ENCODE results near the gene AQP6. TPM values are rescaled to one million over a fixed set of nuclear protein-coding genes. Genes with fewer than 3 reads are reported as not detected.
A peak's percentile ranks its signal among the peaks of the same experiment; 100 is the strongest.

AQP6 gene
- total RNA-seq, 2 experiments from 2014 or later, result not detected

DNA sequence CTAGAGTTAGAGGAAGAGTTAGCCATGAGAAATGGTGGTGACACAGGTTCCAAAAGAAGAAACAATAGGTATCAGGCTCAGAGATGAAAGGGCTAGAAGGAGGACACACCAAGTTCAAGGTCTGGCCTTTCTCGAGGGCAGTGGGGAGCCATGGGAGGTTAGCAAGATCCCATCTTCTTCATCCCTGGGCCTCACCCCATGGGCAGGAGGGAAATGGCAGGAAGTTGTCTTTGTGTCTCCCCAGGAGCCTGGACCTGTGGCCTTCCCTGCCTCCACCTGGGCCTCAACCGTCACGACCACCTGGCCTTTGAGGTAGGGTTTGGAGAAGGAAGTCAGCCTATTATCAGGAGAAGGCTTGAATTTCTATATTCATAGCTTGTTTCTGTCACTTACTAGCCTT lies 28.0 kb upstream of the AQP6 start:
- no peaks in the 10 kb centered on the region for H3K9me3 ChIP-seq (ENCODE audit: low read length)
- H3K4me1 ChIP-seq (ENCODE audit: insufficient read depth, low read length, poor library complexity, severe bottlenecking), result peaks cover 20% of the 10 kb centered on the region
- H2AFZ ChIP-seq (ENCODE audit: low read length), result peak overlapping the region; percentile 60; the same call in 1 of the 2 replicates
- BruUV-seq (replicated peaks), result no TSS peak
- ChIA-PET CTCF (ENCODE audit: unreplicated experiment) (no interaction called here), POLR2A (no interaction called here)
- TF ChIP-seq EZH2phosphoT487 (IDR thresholded peaks at IDR 0.05; ENCODE audit: borderline replicate concordance, low read depth, low read length) (no peak), CTCF (conservative IDR thresholded peaks at IDR 0.05; ENCODE audit: low read length) (no peak)
- H3K4me3 ChIP-seq (ENCODE audit: low read depth, low read length, poor library complexity, severe bottlenecking), result no peak overlapping the region
- no peak for DNase-seq (ENCODE audit: low spot score)
- H3K9me2 ChIP-seq (ENCODE audit: insufficient read depth, low read length), result no peaks in the 10 kb centered on the region
- 0 out of 2 replicates have a peak overlapping the region, but pooled peaks have one; percentile 45 for H3K4me2 ChIP-seq (ENCODE audit: low read length)
- no peaks in the 10 kb centered on the region for H3K79me2 ChIP-seq (ENCODE audit: insufficient read depth, low read depth, low read length)
- H4K20me1 ChIP-seq (ENCODE audit: insufficient read depth, low read length), result no peaks in the 10 kb centered on the region
- H3K27ac ChIP-seq (ENCODE audit: low read depth, low read length, poor library complexity, severe bottlenecking), result no peak overlapping the region
- intact Hi-C loops (cut with micrococcal nuclease; ENCODE audit: unreplicated experiment), result loop anchor here (2.0 to 10.0 kb wide), 2 partner anchors 80 to 168 kb away; no protein-coding TSS in a partner anchor
- H3K36me3 ChIP-seq (ENCODE audit: insufficient read depth, low read length), result no peaks in the 10 kb centered on the region

- BruUV-seq (replicated peaks), result no TSS peak
- ChIA-PET CTCF (ENCODE audit: unreplicated experiment) (interaction anchor here (1.0 to 1.1 kb wide), 3 partner anchors 39 to 134 kb away, joined by 3 read pairs; no protein-coding TSS in a partner anchor), POLR2A (interaction anchor here (0.6 to 1.2 kb wide), 2 partner anchors 18 to 139 kb away, joined by 3 read pairs; partner anchors contain the start of gene SMARCD1)
- peak; percentile 75 for DNase-seq (ENCODE audit: low spot score)
- TF ChIP-seq EZH2phosphoT487 (IDR thresholded peaks at IDR 0.05; ENCODE audit: borderline replicate concordance, low read depth, low read length) (no peak), CTCF (conservative IDR thresholded peaks at IDR 0.05; ENCODE audit: low read length) (peak; percentile 88)
- no peak overlapping the region for H3K27ac ChIP-seq (ENCODE audit: low read depth, low read length, poor library complexity, severe bottlenecking)
- peaks cover 20% of the 10 kb centered on the region for H3K4me1 ChIP-seq (ENCODE audit: insufficient read depth, low read length, poor library complexity, severe bottlenecking)
- H2AFZ ChIP-seq (ENCODE audit: low read length), result peak overlapping the region; percentile 60; the same call in 1 of the 2 replicates
- H3K4me2 ChIP-seq (ENCODE audit: low read length), result peak overlapping the region; percentile 45
- peak overlapping the region; percentile 24 for H3K4me3 ChIP-seq (ENCODE audit: low read depth, low read length, poor library complexity, severe bottlenecking)
- no peaks in the 10 kb centered on the region for H3K79me2 ChIP-seq (ENCODE audit: insufficient read depth, low read depth, low read length)
- intact Hi-C loops (cut with micrococcal nuclease; ENCODE audit: unreplicated experiment), result loop anchor here (2.0 to 10.0 kb wide), 2 partner anchors 81 to 169 kb away; no protein-coding TSS in a partner anchor
- H4K20me1 ChIP-seq (ENCODE audit: insufficient read depth, low read length), result no peaks in the 10 kb centered on the region
- H3K36me3 ChIP-seq (ENCODE audit: insufficient read depth, low read length), result no peaks in the 10 kb centered on the region
- H3K9me3 ChIP-seq (ENCODE audit: low read length), result no peaks in the 10 kb centered on the region
- no peaks in the 10 kb centered on the region for H3K9me2 ChIP-seq (ENCODE audit: insufficient read depth, low read length)
Measured at GRCh38 chr12:49945394-49946080, 27.2 kb upstream of the AQP6 start.

DNA sequence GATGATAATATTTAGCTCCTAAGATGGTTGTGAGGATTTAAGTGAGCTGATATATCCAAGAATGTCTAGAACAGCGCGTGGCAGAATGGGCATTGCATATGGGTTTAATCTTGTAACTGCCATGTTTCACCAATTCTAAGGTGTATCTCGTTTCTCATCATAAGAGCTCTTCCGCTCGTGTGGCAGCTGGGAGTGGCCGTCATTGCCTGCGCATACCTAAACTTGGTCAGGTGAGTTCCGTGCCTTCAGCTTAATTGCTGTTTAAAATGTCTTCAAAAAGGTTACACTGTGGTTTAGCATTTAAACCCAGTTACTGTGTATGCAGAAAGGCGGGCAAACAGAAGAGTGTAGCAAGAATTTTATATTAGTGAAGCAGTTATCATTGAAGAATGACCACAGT lies 26.7 kb upstream of the AQP6 start:
- TF ChIP-seq CTCF (conservative IDR thresholded peaks at IDR 0.05; ENCODE audit: low read length), result no peak
- no peak for TF ChIP-seq EZH2phosphoT487 (IDR thresholded peaks at IDR 0.05; ENCODE audit: borderline replicate concordance, low read depth, low read length)
- BruUV-seq (replicated peaks), result no TSS peak
- intact Hi-C loops (cut with micrococcal nuclease; ENCODE audit: unreplicated experiment), result loop anchor here (10.0 kb wide), 1 partner anchor 81 kb away; no protein-coding TSS in a partner anchor
- Histone ChIP-seq H3K4me3 (ENCODE audit: low read depth, low read length, poor library complexity, severe bottlenecking) (no peak overlapping the region), H3K79me2 (ENCODE audit: insufficient read depth, low read depth, low read length) (no peaks in the 10 kb centered on the region), H3K4me2 (ENCODE audit: low read length) (no peak overlapping the region), H3K4me1 (ENCODE audit: insufficient read depth, low read length, poor library complexity, severe bottlenecking) (peaks cover 20% of the 10 kb centered on the region), H3K27ac (ENCODE audit: low read depth, low read length, poor library complexity, severe bottlenecking) (no peak overlapping the region), H3K36me3 (ENCODE audit: insufficient read depth, low read length) (no peaks in the 10 kb centered on the region), H3K9me3 (ENCODE audit: low read length) (no peaks in the 10 kb centered on the region), H3K9me2 (ENCODE audit: insufficient read depth, low read length) (no peaks in the 10 kb centered on the region), H4K20me1 (ENCODE audit: insufficient read depth, low read length) (no peaks in the 10 kb centered on the region), H2AFZ (ENCODE audit: low read length) (peak overlapping the region; percentile 60; the same call in 1 of the 2 replicates)
- ChIA-PET POLR2A (interaction anchor here (0.6 to 1.2 kb wide), 2 partner anchors 18 to 139 kb away, joined by 3 read pairs; partner anchors contain the start of gene SMARCD1), CTCF (ENCODE audit: unreplicated experiment) (interaction anchor here (1.0 to 1.1 kb wide), 3 partner anchors 40 to 135 kb away, joined by 3 read pairs; no protein-coding TSS in a partner anchor)
- DNase-seq (ENCODE audit: low spot score), result no peak

Measured in OCI-LY7 (cell line).